ENCODE results near the gene ADGRG2.
"Not testable (repeated sequence)": the region's sequence is repeated elsewhere in the genome, so short reads cannot be mapped to it uniquely, and the experiment has no call there.

Gene ADGRG2

GRCh38 chrX:19072372-19072771, 49.9 kb downstream of the ADGRG2 start:
- DNase-seq, result no peak

- DNase-seq, result no peak
These were observed 51.7 kb downstream of the ADGRG2 start for GRCh38 chrX:19070555-19070994.

GRCh38 chrX:19066987-19067386, 55.3 kb downstream of the ADGRG2 start:
- DNase-seq, result not testable (repeated sequence)

- no peak for DNase-seq
These were observed 56.7 kb downstream of the ADGRG2 start for GRCh38 chrX:19065535-19065934.

DNA sequence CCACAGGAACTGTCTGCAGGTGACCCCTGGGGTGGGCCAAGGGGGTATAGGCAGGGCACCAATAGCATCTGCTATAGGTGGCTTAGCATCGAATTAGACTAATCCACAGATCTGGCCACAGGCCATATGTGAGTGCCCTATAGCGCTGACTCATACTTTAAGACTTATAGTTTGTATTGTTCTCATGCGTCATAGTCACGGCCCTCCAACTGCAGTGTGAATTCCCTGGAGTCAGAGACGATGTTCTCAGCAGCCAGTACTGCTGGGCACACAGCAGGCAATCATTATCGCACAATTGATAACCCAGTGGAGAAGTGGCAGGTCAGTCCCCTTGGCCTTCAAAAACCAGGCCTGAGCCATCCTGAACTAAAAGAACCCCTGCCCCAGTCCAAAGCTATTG, 58.1 kb downstream of the ADGRG2 start:
- no peak for DNase-seq

GRCh38 chrX:19063030-19063429, 59.2 kb downstream of the ADGRG2 start:
- DNase-seq, result no peak

DNA sequence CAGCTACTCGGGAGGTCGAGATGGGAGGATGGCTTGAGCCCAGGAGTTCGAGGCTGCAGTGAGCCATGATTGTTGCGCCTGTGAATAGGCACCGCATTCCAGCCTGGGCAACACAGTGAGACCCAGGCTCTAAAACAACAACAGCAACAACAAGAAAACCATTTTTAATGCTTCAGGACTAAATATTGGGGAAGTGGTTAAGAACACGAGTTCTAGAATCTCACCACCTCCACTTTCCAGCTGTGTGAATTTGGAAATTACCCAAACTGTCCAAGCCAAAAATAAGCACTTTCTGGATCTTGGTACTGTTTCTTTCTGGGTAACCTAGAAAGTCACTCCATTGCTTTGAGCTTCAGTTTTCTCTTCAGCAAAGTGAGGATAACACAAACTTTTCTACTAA, 63.2 kb downstream of the ADGRG2 start:
- DNase-seq, result no peak

DNA sequence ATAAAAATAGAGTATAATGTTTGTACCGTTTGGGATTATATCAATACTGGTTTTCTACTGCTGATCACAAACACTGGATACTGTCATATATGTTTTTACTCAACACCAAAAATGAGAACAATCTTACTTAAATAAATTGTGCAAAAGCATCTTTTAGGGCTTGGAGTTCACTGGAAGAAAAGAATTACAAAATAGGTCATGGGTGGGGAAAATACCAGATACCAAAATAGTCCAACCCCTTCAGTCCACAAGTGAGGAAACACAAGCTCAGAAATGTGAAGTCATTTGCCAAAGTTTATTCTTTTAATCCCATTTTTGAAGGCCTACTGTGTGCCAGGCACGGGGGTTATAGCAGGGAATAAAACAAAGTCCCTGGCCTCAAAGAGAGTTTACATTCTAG, 64.4 kb downstream of the ADGRG2 start:
- no peak for DNase-seq

DNA sequence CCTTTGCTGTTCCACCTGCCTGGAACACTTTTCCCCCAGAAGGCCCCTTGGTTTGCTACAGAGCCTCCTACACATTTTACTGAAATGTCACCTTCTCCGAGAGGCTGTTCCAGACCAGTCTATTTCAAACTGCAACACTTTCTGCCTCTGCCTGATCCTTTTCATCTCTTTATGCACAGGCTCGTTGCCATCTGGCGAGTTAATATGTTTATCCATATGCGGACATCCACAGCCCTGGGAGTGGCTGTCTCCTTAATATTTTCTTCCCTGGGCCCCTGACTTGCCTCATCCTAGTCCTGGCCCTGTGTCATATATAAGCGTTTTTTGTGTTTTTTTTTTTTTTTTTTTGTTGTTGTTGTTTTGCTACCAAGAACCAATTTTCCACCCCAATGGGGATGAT, 73.2 kb downstream of the ADGRG2 start:
- no peak for DNase-seq

DNA sequence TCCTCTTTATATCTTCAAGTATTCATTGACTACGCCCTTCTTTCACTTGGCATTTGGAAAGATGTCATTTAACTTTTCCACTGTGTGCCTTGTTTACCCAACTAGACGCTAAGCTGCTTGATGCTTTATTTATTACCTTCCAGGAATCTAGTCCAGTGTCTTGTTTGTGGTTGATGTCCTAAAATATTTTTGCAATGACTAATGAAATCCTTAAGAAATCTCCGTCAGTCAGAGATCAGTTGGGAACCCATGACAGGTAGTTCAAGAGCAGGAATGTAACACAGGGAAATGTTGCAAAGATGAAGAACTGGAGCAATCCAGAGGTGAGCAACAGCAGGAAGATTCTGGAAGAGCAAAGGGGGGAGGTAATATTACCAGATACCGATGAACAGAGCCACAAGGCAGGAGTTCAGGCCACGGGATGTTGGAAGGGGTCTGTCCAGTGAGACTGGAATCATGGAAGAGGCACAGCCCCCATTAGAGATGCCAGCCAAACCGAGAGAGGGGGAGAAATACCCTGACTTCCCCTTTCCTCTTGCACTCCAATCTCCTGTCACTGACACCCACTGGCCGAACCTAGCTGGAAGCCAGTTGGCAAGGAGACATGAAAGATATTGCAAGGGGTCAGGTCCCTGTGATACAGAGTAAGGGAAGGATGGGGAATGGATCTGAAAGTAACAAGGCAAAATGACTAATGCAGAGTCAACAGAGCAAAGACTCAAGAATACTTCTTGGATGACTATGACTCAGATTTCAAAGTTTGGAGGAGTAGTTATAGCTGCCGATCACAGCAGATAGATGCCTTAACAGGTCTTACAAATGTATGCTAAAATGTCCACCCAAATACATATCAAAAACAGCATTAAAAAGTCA, 75.7 kb downstream of the ADGRG2 start:
- no peak for DNase-seq

- no peak for DNase-seq
These were observed 81.9 kb downstream of the ADGRG2 start for GRCh38 chrX:19040373-19040772.

GRCh38 chrX:19034025-19034424, 88.2 kb downstream of the ADGRG2 start:
- DNase-seq, result no peak

DNA sequence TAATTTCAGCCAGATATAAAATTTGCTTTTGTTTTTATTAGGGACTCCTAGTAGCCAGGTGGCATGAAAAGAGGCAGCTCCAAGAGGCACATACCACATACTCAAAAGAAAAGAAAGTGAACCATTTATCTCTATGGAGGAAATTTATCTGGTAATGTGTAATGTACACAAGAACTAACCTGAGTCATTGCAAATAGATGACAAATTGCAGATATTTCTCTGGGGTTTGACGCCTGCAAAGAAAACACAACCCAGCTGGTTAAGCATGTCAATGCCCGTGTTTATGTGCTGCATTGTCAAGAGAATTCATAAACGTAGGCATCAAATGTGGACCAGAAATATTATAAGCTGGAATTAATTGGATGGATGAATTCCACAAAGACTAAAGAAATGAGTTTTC, 91.5 kb downstream of the ADGRG2 start:
- DNase-seq, result no peak

DNA sequence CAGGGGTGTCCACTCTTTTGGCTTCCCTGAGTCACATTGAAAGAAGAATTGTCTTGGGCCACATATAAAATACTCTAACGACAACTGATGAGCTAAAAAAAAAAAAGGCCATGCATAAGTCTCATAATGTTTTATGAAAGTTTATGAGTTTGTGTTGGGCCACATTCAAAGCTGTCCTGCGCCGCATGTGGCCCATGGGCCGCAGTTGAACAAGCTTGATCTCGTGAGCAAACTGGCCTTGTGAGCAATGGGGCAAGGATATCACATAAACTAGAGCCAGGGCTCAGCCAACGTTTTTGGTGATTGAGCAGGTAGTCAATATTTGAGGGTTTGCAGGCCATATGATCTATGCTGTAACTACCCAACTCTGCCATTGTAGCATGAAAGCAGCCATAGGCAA, 93.7 kb downstream of the ADGRG2 start:
- DNase-seq, result no peak

DNA sequence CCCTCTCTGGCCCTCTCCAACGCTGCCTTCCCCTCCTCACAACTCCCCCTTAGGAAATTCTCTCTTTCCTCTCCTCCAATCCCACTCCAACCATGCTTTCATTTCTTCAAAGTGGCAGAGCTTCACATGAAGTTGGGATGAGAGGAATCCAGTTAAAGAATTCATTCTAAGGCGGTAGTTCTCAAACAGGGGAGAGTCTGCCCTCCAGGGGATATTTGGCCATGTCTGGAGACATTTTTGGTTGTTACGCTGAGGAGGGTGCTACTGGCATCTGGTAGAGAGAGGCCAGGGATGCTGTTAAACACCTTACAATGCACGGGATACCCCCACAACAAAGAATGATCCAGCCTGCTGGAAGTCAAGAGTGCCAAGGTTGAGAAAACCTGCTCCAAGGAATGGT, 97.9 kb downstream of the ADGRG2 start:
- DNase-seq, result no peak

DNA sequence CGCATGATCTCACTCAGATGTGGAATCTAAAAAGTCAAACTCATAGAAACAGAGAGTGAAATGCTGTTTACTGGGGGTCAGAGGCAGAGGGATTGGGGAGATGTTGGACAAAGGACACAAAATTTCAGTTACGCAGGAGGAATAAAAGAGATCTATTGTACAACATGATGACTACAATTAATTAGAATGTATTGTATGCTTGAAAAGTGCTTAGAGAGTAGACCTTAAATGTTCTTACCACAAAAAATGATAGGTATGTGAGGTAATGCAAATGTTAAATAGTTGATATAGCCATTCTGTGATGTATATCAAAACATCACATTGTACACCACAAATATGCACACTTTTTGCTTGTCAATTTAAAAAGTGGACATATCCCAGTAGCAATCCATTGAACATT, 102.3 kb downstream of the ADGRG2 start:
- no peak for DNase-seq

DNA sequence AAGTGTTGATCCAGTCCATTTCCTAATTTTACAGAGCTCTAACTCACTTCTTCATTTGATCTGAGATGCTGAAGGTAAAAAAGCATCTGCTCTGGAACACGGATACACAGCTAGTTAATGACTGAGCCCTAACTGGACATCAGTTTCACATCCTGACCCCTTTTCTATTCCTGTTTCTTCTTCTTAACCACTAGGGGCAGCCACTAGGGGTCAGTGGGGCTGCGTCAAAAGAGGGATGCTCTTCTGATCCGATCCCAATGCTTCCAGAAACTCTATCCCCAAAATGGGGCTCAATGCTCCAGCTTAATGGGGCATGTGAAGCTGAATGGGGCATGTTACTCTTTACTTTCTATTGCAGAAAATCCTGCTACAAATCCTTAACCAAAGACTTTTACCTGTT, 105.0 kb downstream of the ADGRG2 start:
- DNase-seq, result no peak

DNA sequence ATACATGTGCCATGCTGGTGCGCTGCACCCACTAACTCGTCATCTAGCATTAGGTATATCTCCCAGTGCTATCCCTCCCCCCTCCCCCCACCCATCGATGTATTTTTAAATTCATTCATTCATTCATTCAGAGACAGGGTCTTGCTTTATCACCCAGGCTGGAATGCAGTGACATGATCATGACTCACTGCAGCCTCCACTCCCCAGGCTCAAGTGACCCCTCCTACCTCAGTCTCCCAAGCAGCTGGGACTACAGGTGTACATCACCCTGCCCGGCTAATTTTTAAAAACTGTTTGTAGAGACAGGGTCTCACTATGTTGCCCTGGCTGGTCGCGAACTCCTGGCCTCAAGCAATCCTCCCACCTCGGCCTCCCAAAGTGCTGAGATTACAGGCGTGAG, 105.7 kb downstream of the ADGRG2 start:
- not testable (repeated sequence) for DNase-seq

DNA sequence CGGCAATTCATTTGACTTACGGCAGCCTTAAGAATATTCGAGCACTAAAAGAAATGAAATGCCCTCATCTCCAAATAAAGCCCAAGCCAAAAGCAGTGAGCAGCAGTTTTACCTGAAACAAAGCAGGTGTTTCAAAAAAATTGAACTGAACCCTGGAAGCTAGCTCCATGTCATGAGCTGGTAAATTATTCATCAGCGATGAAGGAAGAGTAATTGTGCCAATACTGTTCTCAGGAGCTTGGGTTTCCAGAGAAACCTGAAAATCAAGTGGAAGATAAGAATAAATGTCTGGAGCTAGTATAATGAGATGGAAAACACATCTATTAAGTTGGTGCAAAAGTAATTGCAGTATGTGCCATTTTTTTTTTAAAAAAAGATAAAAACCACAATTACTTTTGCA, 114.4 kb downstream of the ADGRG2 start:
- no peak for DNase-seq

GRCh38 chrX:19007011-19007410, 115.3 kb downstream of the ADGRG2 start:
- DNase-seq, result no peak

DNA sequence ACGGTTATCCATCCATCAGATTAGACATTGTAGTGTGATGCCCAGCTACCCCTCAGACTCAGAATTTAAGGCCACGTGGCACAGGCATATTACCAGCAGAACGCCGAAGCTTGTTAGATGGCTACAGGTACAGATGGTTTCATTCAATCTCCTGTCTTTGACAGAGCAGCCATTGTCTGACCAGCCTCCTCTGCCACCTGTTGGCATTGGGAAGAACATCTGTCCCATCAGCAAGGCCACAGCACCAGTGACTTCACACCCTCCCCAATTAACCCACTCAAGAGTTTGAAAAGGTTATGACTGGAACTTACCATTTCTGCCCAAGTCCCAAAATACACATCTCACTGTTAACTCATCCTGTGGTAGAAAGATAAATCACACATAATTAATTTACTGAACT, 116.4 kb downstream of the ADGRG2 start:
- no peak for DNase-seq

DNA sequence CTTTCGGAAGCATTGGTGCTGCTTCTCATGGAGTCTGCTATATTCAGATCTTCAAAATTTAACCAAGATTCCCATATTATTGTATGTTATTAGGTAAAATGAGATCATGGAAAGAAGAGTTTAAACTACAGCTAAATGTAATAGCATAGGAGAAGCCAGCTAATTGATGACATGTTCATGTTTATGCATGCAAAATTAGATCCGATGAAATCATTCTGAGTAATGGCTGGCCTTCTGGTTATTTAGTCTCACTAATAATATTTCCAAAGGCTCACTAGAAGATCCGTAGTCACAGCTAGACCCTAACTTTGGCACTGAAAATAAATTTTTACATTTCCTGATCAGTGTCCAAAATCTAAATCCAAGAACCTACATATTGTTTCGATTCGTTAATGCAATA, 118.5 kb downstream of the ADGRG2 start:
- DNase-seq, result no peak

- no peak for DNase-seq
These were observed 123.6 kb downstream of the ADGRG2 start for GRCh38 chrX:18998653-18999052.

DNA sequence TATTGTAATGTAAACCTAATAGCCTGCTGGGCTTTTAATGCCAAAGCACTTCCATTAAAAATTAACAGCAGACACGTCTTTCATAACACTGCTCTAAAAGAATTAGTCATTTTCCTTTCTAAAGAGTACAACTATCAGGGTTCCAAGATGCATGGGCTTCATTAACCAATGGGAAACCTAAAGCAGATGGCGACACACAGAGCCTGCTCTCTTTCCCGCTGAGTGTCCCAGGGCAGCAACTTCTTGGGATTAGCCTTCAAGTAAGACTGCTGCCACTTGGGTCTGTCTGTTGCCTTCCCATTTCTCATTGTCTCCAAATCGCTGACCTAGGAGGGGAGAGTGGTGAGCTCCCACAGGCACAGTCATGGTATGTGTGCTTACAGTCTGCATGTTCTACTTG, 124.4 kb downstream of the ADGRG2 start:
- DNase-seq, result no peak

DNA sequence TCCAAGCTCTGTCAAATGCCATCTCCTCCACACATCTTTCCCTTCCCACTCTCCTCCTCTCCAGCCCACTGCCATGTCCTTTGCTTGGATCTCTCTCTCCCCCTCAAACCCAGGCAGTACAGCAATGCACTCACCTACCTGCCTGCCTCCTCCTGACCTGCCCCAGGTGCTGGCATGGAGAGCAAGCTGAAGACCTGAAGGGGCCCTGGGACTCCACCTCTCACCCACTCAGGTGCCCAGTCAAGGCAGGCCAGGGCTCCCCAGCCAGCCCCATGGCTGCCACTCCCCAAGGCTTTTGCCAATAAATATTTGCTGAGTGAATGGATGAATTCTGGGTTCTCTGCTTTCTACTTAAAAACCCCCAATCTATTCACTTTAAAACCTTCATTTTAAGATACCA, 125.7 kb downstream of the ADGRG2 start:
- no peak for DNase-seq
